HG03457 (cell line): ENCODE results near the gene KNL1.
A peak's percentile ranks its signal among the peaks of the same experiment; 100 is the strongest.

Experiments
- ATAC-seq: cut with Tn5 transposase; IDR thresholded peaks from one replicate; pipeline ENCODE4 v1.9.1; 2021; ENCODE audit warnings: moderate number of reproducible peaks; ENCODE audit not compliant: unreplicated experiment

The KNL1 gene

GRCh38 chr15:40582726-40583246 is 11.3 kb upstream of the KNL1 start:
- ATAC-seq, result no peak

- ATAC-seq, result no peak
Observed at GRCh38 chr15:40584191-40584590, 9.9 kb upstream of the KNL1 start.

- ATAC-seq, result no peak
Observed at GRCh38 chr15:40590667-40591050, 3.4 kb upstream of the KNL1 start.

GRCh38 chr15:40591389-40591788 is 2.7 kb upstream of the KNL1 start:
- ATAC-seq, result no peak

GRCh38 chr15:40593165-40593564 is 884 bp upstream of the KNL1 start:
- ATAC-seq, result no peak

- peak; percentile 32 for ATAC-seq
Observed at GRCh38 chr15:40594429-40594836, 384 bp downstream of the KNL1 start.

GRCh38 chr15:40595219-40595618 is 1.2 kb downstream of the KNL1 start:
- ATAC-seq, result no peak

- ATAC-seq, result no peak
Observed at GRCh38 chr15:40595773-40596172, 1.7 kb downstream of the KNL1 start.

- ATAC-seq, result no peak
Observed at GRCh38 chr15:40597024-40597423, 3.0 kb downstream of the KNL1 start.

- no peak for ATAC-seq
Observed at GRCh38 chr15:40598126-40598525, 4.1 kb downstream of the KNL1 start.

GRCh38 chr15:40598672-40599071 is 4.6 kb downstream of the KNL1 start:
- ATAC-seq, result no peak

GRCh38 chr15:40600956-40601355 is 6.9 kb downstream of the KNL1 start:
- no peak for ATAC-seq

- no peak for ATAC-seq
Observed at GRCh38 chr15:40603935-40604334, 9.9 kb downstream of the KNL1 start.

GRCh38 chr15:40613080-40613479 is 19.0 kb downstream of the KNL1 start:
- ATAC-seq, result no peak

- no peak for ATAC-seq
Observed at GRCh38 chr15:40618023-40618422, 24.0 kb downstream of the KNL1 start.

- ATAC-seq, result no peak
Observed at GRCh38 chr15:40618906-40619305, 24.9 kb downstream of the KNL1 start.

- ATAC-seq, result no peak
Observed at GRCh38 chr15:40623361-40623760, 29.3 kb downstream of the KNL1 start.

- no peak for ATAC-seq
Observed at GRCh38 chr15:40630313-40630712, 36.3 kb downstream of the KNL1 start.

- no peak for ATAC-seq
Observed at GRCh38 chr15:40633178-40633577, 39.1 kb downstream of the KNL1 start.

GRCh38 chr15:40637221-40637745 is 43.2 kb downstream of the KNL1 start:
- no peak for ATAC-seq

GRCh38 chr15:40639677-40640076 is 45.6 kb downstream of the KNL1 start:
- ATAC-seq, result no peak

- ATAC-seq, result no peak
Observed at GRCh38 chr15:40647523-40647922, 53.5 kb downstream of the KNL1 start.

- no peak for ATAC-seq
Observed at GRCh38 chr15:40650479-40650878, 56.4 kb downstream of the KNL1 start.
